OCI-LY1 (cell line): ENCODE measurements around the gene SDR39U1.
A peak's percentile ranks its signal among the peaks of the same experiment; 100 is the strongest.

Experiments used
- H2AFZ ChIP-seq: fragments of 200-600 bp; sonication (generic), shearing (Covaris generic); 2 replicates; pipeline ENCODE4 v1.6.0; 2014; ENCODE audit warnings: antibody characterized with exemption, mild to moderate bottlenecking, low read length
- H3F3A ChIP-seq: fragments of 200-600 bp; sonication (generic), shearing (Covaris generic); 2 replicates; pipeline ENCODE4 v1.6.0; 2014; ENCODE audit warnings: mild to moderate bottlenecking, antibody characterized with exemption, low read length, moderate library complexity; ENCODE audit not compliant: insufficient read depth
- H3K27ac ChIP-seq: fragments of 200-600 bp; sonication (generic); 2 replicates; pipeline ENCODE4 v1.5.1; 2014; ENCODE audit warnings: low read length, mixed run types, mild to moderate bottlenecking, low read depth; ENCODE audit not compliant: poor library complexity, severe bottlenecking
- H3K27me3 ChIP-seq: fragments of 200-600 bp; sonication (generic); 2 replicates; pipeline ENCODE4 v1.6.0; 2014; ENCODE audit warnings: antibody characterized with exemption, mild to moderate bottlenecking, low read length, moderate library complexity; ENCODE audit not compliant: insufficient read depth
- H3K36me3 ChIP-seq: fragments of 200-600 bp; sonication (generic); 2 replicates; pipeline ENCODE4 v1.6.1; 2014; ENCODE audit warnings: mild to moderate bottlenecking, antibody characterized with exemption, low read length, moderate library complexity, mixed read lengths; ENCODE audit not compliant: insufficient read depth
- H3K4me1 ChIP-seq: fragments of 200-600 bp; sonication (generic); 2 replicates; pipeline ENCODE4 v1.5.1; 2014; ENCODE audit warnings: mild to moderate bottlenecking, low read length, moderate library complexity; ENCODE audit not compliant: insufficient read depth, severe bottlenecking
- H3K4me2 ChIP-seq: fragments of 200-600 bp; sonication (generic), shearing (Covaris generic); 2 replicates; pipeline ENCODE4 v1.6.1; 2014; ENCODE audit warnings: low read length
- H3K4me3 ChIP-seq: fragments of 200-600 bp; sonication (generic); 2 replicates; pipeline ENCODE4 v1.5.1; 2014; ENCODE audit warnings: low read length, low read depth, mild to moderate bottlenecking, mixed read lengths; ENCODE audit not compliant: poor library complexity, severe bottlenecking
- H3K79me2 ChIP-seq: fragments of 200-600 bp; shearing (Covaris generic); 2 replicates; pipeline ENCODE4 v1.6.1; 2016; ENCODE audit warnings: mixed run types, low read length, mixed read lengths; ENCODE audit not compliant: insufficient read depth
- H3K9ac ChIP-seq: fragments of 200-600 bp; sonication (generic), shearing (Covaris generic); 2 replicates; pipeline ENCODE4 v1.6.1; 2014; ENCODE audit warnings: mild to moderate bottlenecking, low read length, mixed read lengths
- H3K9me2 ChIP-seq: fragments of 200-600 bp; sonication (generic), shearing (Covaris generic); 2 replicates; pipeline ENCODE4 v1.6.1; 2014; ENCODE audit warnings: low read depth, mild to moderate bottlenecking, low read length, mixed read lengths
- H3K9me3 ChIP-seq: fragments of 200-600 bp; shearing (Covaris generic); 2 replicates; pipeline ENCODE4 v1.6.1; 2014; ENCODE audit warnings: low read length, mixed read lengths
- H4K20me1 ChIP-seq: fragments of 200-600 bp; sonication (generic), shearing (Covaris generic); 2 replicates; pipeline ENCODE4 v1.6.0; 2016; ENCODE audit warnings: mild to moderate bottlenecking, low read length; ENCODE audit not compliant: insufficient read depth
- CTCF ChIP-seq: fragments of 200-600 bp; sonication (generic), shearing (Covaris generic); IDR thresholded peaks from 2 replicates; pipeline ENCODE4 v1.5.1; 2017; ENCODE audit warnings: mild to moderate bottlenecking, antibody characterized with exemption, low read length, moderate library complexity, mixed read lengths
- EZH2 ChIP-seq: fragments of 200-600 bp; sonication (generic), shearing (Covaris generic); IDR thresholded peaks from 2 replicates; pipeline ENCODE4 v1.8.0; 2017; ENCODE audit warnings: borderline replicate concordance, mixed run types, mild to moderate bottlenecking, antibody characterized with exemption, low read length, moderate library complexity, mixed read lengths

SDR39U1 gene

GRCh38 chr14:24428628-24429394 is 13.8 kb downstream of the SDR39U1 start:
- peak overlapping the region; percentile 68 for H3K27ac ChIP-seq
- no peaks in the 10 kb centered on the region for H3K27me3 ChIP-seq
- H3K9ac ChIP-seq, result peak overlapping the region; percentile 80
- peak overlapping the region; percentile 76 for H3K4me3 ChIP-seq
- no peak overlapping the region for H2AFZ ChIP-seq
- peaks cover 48% of the 10 kb centered on the region for H3K4me1 ChIP-seq
- H3K36me3 ChIP-seq, result peaks cover 18% of the 10 kb centered on the region
- no peaks in the 10 kb centered on the region for H4K20me1 ChIP-seq
- peak overlapping the region; percentile 84 for H3K4me2 ChIP-seq
- H3K9me2 ChIP-seq, result no peaks in the 10 kb centered on the region
- no peaks in the 10 kb centered on the region for H3K79me2 ChIP-seq
- no peak for TF ChIP-seq EZH2
- no peak for TF ChIP-seq CTCF
- H3K9me3 ChIP-seq, result no peaks in the 10 kb centered on the region
- no peaks in the 10 kb centered on the region for H3F3A ChIP-seq

GRCh38 chr14:24427537-24428508 is 14.8 kb downstream of the SDR39U1 start:
- Histone ChIP-seq H3K9ac (no peak overlapping the region), H3K9me3 (no peaks in the 10 kb centered on the region), H3K79me2 (no peaks in the 10 kb centered on the region), H3K4me2 (no peak overlapping the region), H3K9me2 (no peaks in the 10 kb centered on the region), H3K36me3 (peaks cover 9% of the 10 kb centered on the region; the same call in 1 of the 2 replicates), H2AFZ (no peak overlapping the region), H3K27me3 (no peaks in the 10 kb centered on the region), H4K20me1 (no peaks in the 10 kb centered on the region), H3K27ac (no peak overlapping the region), H3K4me3 (no peak overlapping the region), H3F3A (no peaks in the 10 kb centered on the region), H3K4me1 (peaks cover 57% of the 10 kb centered on the region)
- TF ChIP-seq EZH2 (no peak), CTCF (no peak)

GRCh38 chr14:24426912-24427536 is 15.6 kb downstream of the SDR39U1 start:
- Histone ChIP-seq H3F3A (no peaks in the 10 kb centered on the region), H4K20me1 (no peaks in the 10 kb centered on the region), H3K27ac (no peak overlapping the region), H3K9ac (no peak overlapping the region), H3K4me3 (no peak overlapping the region), H3K27me3 (no peaks in the 10 kb centered on the region), H2AFZ (no peak overlapping the region), H3K9me3 (no peaks in the 10 kb centered on the region), H3K9me2 (no peaks in the 10 kb centered on the region), H3K4me2 (no peak overlapping the region), H3K4me1 (peaks cover 58% of the 10 kb centered on the region), H3K36me3 (peaks cover under 1% of the 10 kb centered on the region; the same call in 1 of the 2 replicates), H3K79me2 (no peaks in the 10 kb centered on the region)
- TF ChIP-seq EZH2, result no peak
- TF ChIP-seq CTCF, result no peak
